H4 (cell line): ENCODE measurements around the gene ADAMTS1. TPM values are rescaled to one million over a fixed set of nuclear protein-coding genes. Genes with fewer than 3 reads are reported as not detected.

Experiments used
- DNase-seq: peaks from one replicate; pipeline ENCODE4 v3.0.0-alpha.2; 2015; ENCODE audit warnings: low spot score
- total RNA-seq: library from RNA; depleted of rRNA; stranded (reverse); fragments of >200 nt; shearing (Covaris generic); gene quantifications from 2 replicates; pipeline ENCODE4 v1.2.3, GENCODE V29; 2014

ADAMTS1 gene
- total RNA-seq, 1 experiment from 2014 or later, result 13.8 TPM

GRCh38 chr21:26813426-26813998 is 31.7 kb downstream of the ADAMTS1 start:
- DNase-seq, result no peak

- DNase-seq, result no peak
Measured at GRCh38 chr21:26812173-26812572, 33.0 kb downstream of the ADAMTS1 start.

- no peak for DNase-seq
Measured at GRCh38 chr21:26811482-26811881, 33.7 kb downstream of the ADAMTS1 start.

GRCh38 chr21:26810676-26811415 is 34.4 kb downstream of the ADAMTS1 start:
- DNase-seq, result no peak

GRCh38 chr21:26810266-26810665 is 34.9 kb downstream of the ADAMTS1 start:
- DNase-seq, result no peak

GRCh38 chr21:26809745-26810144 is 35.5 kb downstream of the ADAMTS1 start:
- DNase-seq, result no peak

GRCh38 chr21:26806801-26807295 is 38.4 kb downstream of the ADAMTS1 start:
- DNase-seq, result peak; percentile 33

- DNase-seq, result no peak
Measured at GRCh38 chr21:26804895-26805609, 40.2 kb downstream of the ADAMTS1 start.

- DNase-seq, result peak; percentile 87
Measured at GRCh38 chr21:26801498-26801897, 43.7 kb downstream of the ADAMTS1 start.

- no peak for DNase-seq
Measured at GRCh38 chr21:26800970-26801431, 44.2 kb downstream of the ADAMTS1 start.

GRCh38 chr21:26800455-26800854 is 44.8 kb downstream of the ADAMTS1 start:
- DNase-seq, result no peak

- no peak for DNase-seq
Measured at GRCh38 chr21:26800001-26800400, 45.2 kb downstream of the ADAMTS1 start.

- peak; percentile 67 for DNase-seq
Measured at GRCh38 chr21:26798856-26799751, 46.1 kb downstream of the ADAMTS1 start.

GRCh38 chr21:26797878-26798456 is 47.2 kb downstream of the ADAMTS1 start:
- no peak for DNase-seq

- peak; percentile 96 for DNase-seq
Measured at GRCh38 chr21:26795866-26796329, 49.3 kb downstream of the ADAMTS1 start.

GRCh38 chr21:26795412-26795805 is 49.8 kb downstream of the ADAMTS1 start:
- no peak for DNase-seq

- DNase-seq, result no peak
Measured at GRCh38 chr21:26794597-26795411, 50.4 kb downstream of the ADAMTS1 start.

GRCh38 chr21:26790296-26790695 is 54.9 kb downstream of the ADAMTS1 start:
- no peak for DNase-seq

- DNase-seq, result no peak
Measured at GRCh38 chr21:26788790-26789189, 56.4 kb downstream of the ADAMTS1 start.
